RWPE2 (cell line): ENCODE results near the gene CCSER2.

ENCODE experiments used
- ATAC-seq: fragments of 200-7000 bp; cut with Tn5 transposase; 3 replicates; pipeline ENCODE4 v1.9.1; 2021; ENCODE audit warnings: low read depth
- DNase-seq: peaks from one replicate; pipeline ENCODE4 v3.0.0-alpha.2; 2020; ENCODE audit warnings: low spot score
- H3K27ac ChIP-seq: fragments of 450-650 bp; 2 replicates; pipeline ENCODE4 v1.5.1; 2017; ENCODE audit warnings: mild to moderate bottlenecking; ENCODE audit not compliant: poor library complexity, severe bottlenecking
- H3K27me3 ChIP-seq: fragments of 250-450 bp; sonication (Bioruptor Pico); 2 replicates; pipeline ENCODE4 v1.5.1; 2021; ENCODE audit warnings: mild to moderate bottlenecking, moderate library complexity; ENCODE audit not compliant: insufficient read depth, poor library complexity, severe bottlenecking
- H3K36me3 ChIP-seq: fragments of 250-450 bp; sonication (Bioruptor Pico); 2 replicates; pipeline ENCODE4 v1.5.1; 2020; ENCODE audit warnings: low read depth, mild to moderate bottlenecking, moderate library complexity
- H3K4me1 ChIP-seq: fragments of 250-450 bp; sonication (Bioruptor Pico); 2 replicates; pipeline ENCODE4 v1.5.1; 2021; ENCODE audit warnings: mild to moderate bottlenecking, moderate library complexity; ENCODE audit not compliant: insufficient read depth, poor library complexity, severe bottlenecking
- H3K4me3 ChIP-seq: fragments of 250-450 bp; sonication (Bioruptor Pico); 2 replicates; pipeline ENCODE4 v1.5.1; 2021; ENCODE audit warnings: mild to moderate bottlenecking, moderate library complexity; ENCODE audit not compliant: severe bottlenecking
- H3K9me3 ChIP-seq: fragments of 250-450 bp; sonication (Bioruptor Pico); 2 replicates; pipeline ENCODE4 v1.5.1; 2021; ENCODE audit warnings: mild to moderate bottlenecking, moderate library complexity; ENCODE audit not compliant: severe bottlenecking
- TF ChIP-seq, protein P1 (sequence below): fragments of 450-650 bp; IDR thresholded peaks from one replicate; pipeline ENCODE4 v1.5.1; 2017; ENCODE audit warnings: mild to moderate bottlenecking, moderate library complexity; ENCODE audit not compliant: poor library complexity, severe bottlenecking

CCSER2 gene

DNA sequence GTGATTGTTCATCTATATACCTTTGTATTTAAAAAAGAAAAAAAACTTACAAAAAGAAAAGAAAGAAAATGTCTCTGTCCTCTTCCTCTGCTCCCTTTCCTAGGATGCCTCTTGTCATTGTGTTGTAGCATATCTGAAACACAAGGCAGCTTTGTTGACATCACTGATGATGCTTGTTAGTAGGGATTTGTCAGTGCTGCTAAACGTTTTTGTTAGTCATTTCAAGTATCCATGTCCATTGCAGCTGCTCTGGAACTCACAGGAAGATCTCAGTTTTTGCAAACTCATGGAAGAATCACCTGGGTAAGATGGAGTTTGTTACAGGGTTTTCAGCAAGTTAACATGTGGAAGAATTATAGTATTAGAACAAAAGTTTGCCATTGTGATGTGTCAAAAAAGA lies 123.6 kb downstream of the CCSER2 start:
- Histone ChIP-seq H3K9me3 (no peaks in the 10 kb centered on the region), H3K36me3 (0 out of 2 replicates have a peak, but pooled peaks cover 11% of the 10 kb centered on the region), H3K27ac (no peak overlapping the region), H3K27me3 (no peaks in the 10 kb centered on the region), H3K4me3 (no peak overlapping the region), H3K4me1 (no peaks in the 10 kb centered on the region)
- TF ChIP-seq, protein P1, sequence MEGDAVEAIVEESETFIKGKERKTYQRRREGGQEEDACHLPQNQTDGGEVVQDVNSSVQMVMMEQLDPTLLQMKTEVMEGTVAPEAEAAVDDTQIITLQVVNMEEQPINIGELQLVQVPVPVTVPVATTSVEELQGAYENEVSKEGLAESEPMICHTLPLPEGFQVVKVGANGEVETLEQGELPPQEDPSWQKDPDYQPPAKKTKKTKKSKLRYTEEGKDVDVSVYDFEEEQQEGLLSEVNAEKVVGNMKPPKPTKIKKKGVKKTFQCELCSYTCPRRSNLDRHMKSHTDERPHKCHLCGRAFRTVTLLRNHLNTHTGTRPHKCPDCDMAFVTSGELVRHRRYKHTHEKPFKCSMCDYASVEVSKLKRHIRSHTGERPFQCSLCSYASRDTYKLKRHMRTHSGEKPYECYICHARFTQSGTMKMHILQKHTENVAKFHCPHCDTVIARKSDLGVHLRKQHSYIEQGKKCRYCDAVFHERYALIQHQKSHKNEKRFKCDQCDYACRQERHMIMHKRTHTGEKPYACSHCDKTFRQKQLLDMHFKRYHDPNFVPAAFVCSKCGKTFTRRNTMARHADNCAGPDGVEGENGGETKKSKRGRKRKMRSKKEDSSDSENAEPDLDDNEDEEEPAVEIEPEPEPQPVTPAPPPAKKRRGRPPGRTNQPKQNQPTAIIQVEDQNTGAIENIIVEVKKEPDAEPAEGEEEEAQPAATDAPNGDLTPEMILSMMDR, result no peak
- DNase-seq, result no peak
- ATAC-seq, result no peak

DNA sequence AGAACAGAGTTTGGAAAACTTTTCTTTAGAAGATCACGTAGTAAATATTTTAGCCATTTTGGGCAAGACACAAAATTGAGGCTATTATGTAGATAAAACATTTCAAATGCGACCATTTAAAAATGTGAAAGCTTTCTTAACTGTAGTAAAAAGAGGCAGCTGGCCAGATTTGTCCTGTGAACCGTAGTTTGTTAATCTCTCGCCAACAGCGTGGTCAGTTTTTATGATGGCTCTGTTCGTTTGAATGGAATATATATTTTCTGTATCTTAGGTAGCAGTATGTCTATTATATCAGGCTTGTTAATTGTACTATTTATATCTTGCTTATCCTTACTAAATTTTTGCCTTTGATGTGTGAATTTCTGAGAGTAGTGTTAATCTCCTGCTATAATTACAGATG lies 124.9 kb downstream of the CCSER2 start:
- ATAC-seq, result no peak

DNA sequence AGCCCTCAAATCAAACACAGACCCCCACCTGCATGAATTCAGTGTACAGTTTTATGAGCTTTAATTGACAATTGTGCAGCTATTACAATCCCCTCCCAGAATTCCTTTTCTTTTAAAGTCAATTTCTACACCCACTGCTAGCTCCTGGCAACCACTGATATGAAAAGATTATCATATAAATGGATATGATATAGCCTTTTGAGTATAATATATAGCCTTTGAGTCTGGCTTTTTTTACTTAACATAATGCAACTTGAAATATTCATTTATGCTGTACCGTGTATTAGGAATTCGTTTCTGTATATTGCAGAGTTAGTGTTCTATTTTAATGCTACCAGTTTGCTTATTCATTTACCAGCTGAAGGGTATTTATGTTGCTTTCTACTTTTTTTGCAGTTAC lies 127.7 kb downstream of the CCSER2 start:
- no peaks in the 10 kb centered on the region for H3K27me3 ChIP-seq
- H3K9me3 ChIP-seq, result no peaks in the 10 kb centered on the region
- H3K4me3 ChIP-seq, result no peak overlapping the region
- no peak for DNase-seq
- ATAC-seq, result no peak
- H3K36me3 ChIP-seq, result peaks cover 19% of the 10 kb centered on the region; the same call in 1 of the 2 replicates
- TF ChIP-seq, protein P1, result no peak
- H3K4me1 ChIP-seq, result no peaks in the 10 kb centered on the region
- no peak overlapping the region for H3K27ac ChIP-seq

More for the DNA sequence above, 124.9 kb downstream of the CCSER2 start:
- peaks cover 14% of the 10 kb centered on the region; the same call in 1 of the 2 replicates for H3K36me3 ChIP-seq
- no peaks in the 10 kb centered on the region for H3K4me1 ChIP-seq
- H3K27ac ChIP-seq, result no peak overlapping the region
- H3K27me3 ChIP-seq, result no peaks in the 10 kb centered on the region
- DNase-seq, result no peak
- TF ChIP-seq, protein P1, result no peak
- H3K4me3 ChIP-seq, result no peak overlapping the region
- no peaks in the 10 kb centered on the region for H3K9me3 ChIP-seq

DNA sequence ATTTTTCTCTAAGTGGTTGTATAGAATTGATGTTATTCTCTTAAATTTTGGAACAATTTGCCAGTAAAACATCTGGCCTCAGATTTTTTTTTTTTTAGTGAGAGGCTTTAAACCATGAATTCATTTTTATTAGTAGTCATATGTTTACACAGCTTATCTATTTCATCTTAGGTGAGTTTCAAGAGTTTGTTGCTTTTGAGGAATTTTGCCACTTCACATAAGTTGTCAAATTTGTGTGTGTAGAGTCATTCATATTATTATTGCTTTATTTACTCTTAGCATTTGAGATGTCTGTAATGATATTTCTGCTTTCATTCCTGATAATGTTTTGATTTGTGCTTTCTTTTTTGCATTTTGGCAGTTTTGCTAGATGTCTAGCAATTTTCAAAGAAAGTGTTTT lies 132.1 kb downstream of the CCSER2 start:
- H3K4me3 ChIP-seq, result no peak overlapping the region
- ATAC-seq (no peak), DNase-seq (no peak)
- no peaks in the 10 kb centered on the region for H3K27me3 ChIP-seq
- H3K4me1 ChIP-seq, result no peaks in the 10 kb centered on the region
- no peak overlapping the region for H3K27ac ChIP-seq
- H3K9me3 ChIP-seq, result no peaks in the 10 kb centered on the region
- peaks cover 11% of the 10 kb centered on the region; the same call in 1 of the 2 replicates for H3K36me3 ChIP-seq
- TF ChIP-seq, protein P1, result no peak

DNA sequence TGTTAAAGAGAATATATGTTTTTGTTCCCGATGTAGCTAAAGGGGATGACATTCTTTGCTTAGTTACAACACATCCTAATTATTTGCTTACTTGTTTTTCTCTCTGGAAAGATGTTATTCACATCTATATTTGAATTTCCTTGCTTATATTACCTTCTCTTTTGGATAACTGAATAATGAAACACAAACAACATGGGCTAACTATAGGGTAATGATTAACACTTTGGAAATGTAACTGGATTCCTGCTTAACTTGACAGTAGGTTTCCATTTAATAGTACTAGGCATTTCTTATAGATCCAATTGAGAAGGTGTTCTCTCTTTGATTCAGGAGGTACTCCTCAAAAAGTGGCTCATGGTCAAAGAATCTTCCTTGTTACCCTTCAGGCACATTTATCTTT lies 141.1 kb downstream of the CCSER2 start:
- Histone ChIP-seq H3K27me3 (no peaks in the 10 kb centered on the region), H3K4me1 (no peaks in the 10 kb centered on the region), H3K27ac (no peak overlapping the region), H3K4me3 (no peak overlapping the region), H3K36me3 (peaks cover 13% of the 10 kb centered on the region; the same call in 1 of the 2 replicates), H3K9me3 (no peaks in the 10 kb centered on the region)
- TF ChIP-seq, protein P1, result no peak
- no peak for DNase-seq
- ATAC-seq, result 0 out of 3 replicates have a peak, but pooled peaks have one; percentile 23
